GM12878 (cell line): ENCODE data around the gene CHURC1.

Source experiments
- CHD4 ChIP-seq: fragments of 200-600 bp; sonication (generic); IDR thresholded peaks from 2 replicates; pipeline ENCODE4 v1.6.1; 2016; ENCODE audit warnings: mild to moderate bottlenecking
- FOXM1 ChIP-seq: IDR thresholded peaks from 2 replicates; pipeline ENCODE4 v1.6.1; 2012; ENCODE audit warnings: low read depth, mild to moderate bottlenecking, inconsistent platforms, low read length, moderate library complexity
- NR2F1 ChIP-seq: fragments of 450-650 bp; conservative IDR thresholded peaks from 2 replicates; pipeline ENCODE4 v1.6.1; 2017; ENCODE audit warnings: mild to moderate bottlenecking
- POLR2A ChIP-seq: IDR thresholded peaks from 2 replicates; pipeline ENCODE4 v1.6.1; 2011; ENCODE audit warnings: low read depth, mild to moderate bottlenecking, low read length
- SP1 ChIP-seq: IDR thresholded peaks from one replicate; pipeline ENCODE4 v1.6.1; 2011; ENCODE audit warnings: low read depth, low read length
- TARDBP ChIP-seq: IDR thresholded peaks from 2 replicates; pipeline ENCODE4 v1.6.1; 2016; ENCODE audit warnings: borderline replicate concordance
- TBL1XR1 ChIP-seq: IDR thresholded peaks from 2 replicates; pipeline ENCODE4 v1.6.1; 2012; ENCODE audit warnings: low read depth, low read length, improper control_type of control experiment
- ZBTB11 ChIP-seq: fragments of 450-650 bp; formaldehyde crosslinking; IDR thresholded peaks from 2 replicates; pipeline ENCODE4 v1.5.0; 2022; ENCODE audit warnings: mild to moderate bottlenecking, missing genetic modification characterization

GRCh38 chr14:64867182-64867581 lies 47.1 kb upstream of the CHURC1 start:
- no peak for TF ChIP-seq TBL1XR1
- TF ChIP-seq SP1 = no peak
- TF ChIP-seq ZBTB11 = no peak
- TF ChIP-seq POLR2A = no peak
- TF ChIP-seq FOXM1 = no peak
- TF ChIP-seq CHD4 = no peak
- TF ChIP-seq NR2F1 = no peak
- no peak for TF ChIP-seq TARDBP
